HL-60 (cell line): ENCODE measurements around the gene DNPH1.
A peak's percentile ranks its signal among the peaks of the same experiment; 100 is the strongest.

Source experiments
- DNase-seq, 2 experiments: peaks; one replicate each; pipeline ENCODE4 v3.0.0-alpha.2; 2010 to 2020; ENCODE audit warnings: low read depth in 1 of 2, low spot score in 1 of 2
- H3K27ac ChIP-seq: fragments of 250-450 bp; sonication (Bioruptor Pico); replicated peaks from 2 replicates; pipeline ENCODE4 v1.5.1; 2020; ENCODE audit warnings: mild to moderate bottlenecking, moderate library complexity
- H3K27me3 ChIP-seq: fragments of 250-450 bp; sonication (Bioruptor Pico); 2 replicates; pipeline ENCODE4 v1.5.1; 2021; ENCODE audit warnings: mild to moderate bottlenecking, moderate library complexity; ENCODE audit not compliant: insufficient read depth, poor library complexity, severe bottlenecking
- H3K4me3 ChIP-seq: replicated peaks from 2 replicates; pipeline ENCODE4 v1.5.1; 2011; ENCODE audit warnings: mild to moderate bottlenecking, control low read depth, low read length; ENCODE audit not compliant: insufficient read depth
- GABPA ChIP-seq: IDR thresholded peaks from 2 replicates; pipeline ENCODE4 v1.6.1; 2012; ENCODE audit warnings: low read depth
- POLR2AphosphoS5 ChIP-seq: IDR thresholded peaks from 2 replicates; pipeline ENCODE4 v1.6.1; 2012; ENCODE audit warnings: low read depth
- SPI1 ChIP-seq: IDR thresholded peaks from 2 replicates; pipeline ENCODE4 v1.6.1; 2012; ENCODE audit warnings: low read depth, mild to moderate bottlenecking, borderline replicate concordance
- TF ChIP-seq, protein P1 (sequence below): IDR thresholded peaks from one replicate; pipeline ENCODE4 v1.5.1; 2011; ENCODE audit warnings: low read length, control low read depth, inconsistent platforms; ENCODE audit not compliant: insufficient read depth
- TF ChIP-seq, protein P2 (sequence below): IDR thresholded peaks from 2 replicates; pipeline ENCODE4 v1.6.1; 2012; ENCODE audit warnings: low read depth; ENCODE audit not compliant: insufficient replicate concordance

Gene DNPH1

DNA sequence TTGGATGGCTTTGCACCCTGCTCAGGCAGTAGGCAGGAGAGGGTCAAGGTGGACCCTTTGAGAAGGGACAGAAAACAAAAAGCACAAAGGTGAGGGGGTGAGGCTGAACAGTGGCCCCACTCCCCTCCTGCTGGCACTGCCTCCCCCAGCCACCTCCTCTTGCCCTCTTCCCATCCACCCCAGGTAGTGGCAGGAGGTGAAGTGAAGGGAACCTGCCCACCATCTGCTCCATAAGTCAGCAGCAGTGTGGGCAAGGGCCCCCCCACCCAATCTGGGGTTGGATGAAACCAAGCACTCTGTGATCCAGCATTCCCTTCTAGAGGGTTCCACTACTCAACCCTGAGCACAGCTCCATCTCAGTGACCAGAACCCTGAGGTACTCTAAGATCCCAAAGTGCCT, 42.7 kb upstream of the DNPH1 start:
- no peak overlapping the region for H3K27ac ChIP-seq
- H3K4me3 ChIP-seq, result no peak overlapping the region
- DNase-seq, result no peak
- peaks cover 74% of the 10 kb centered on the region for H3K27me3 ChIP-seq
- no peak for TF ChIP-seq SPI1

DNA sequence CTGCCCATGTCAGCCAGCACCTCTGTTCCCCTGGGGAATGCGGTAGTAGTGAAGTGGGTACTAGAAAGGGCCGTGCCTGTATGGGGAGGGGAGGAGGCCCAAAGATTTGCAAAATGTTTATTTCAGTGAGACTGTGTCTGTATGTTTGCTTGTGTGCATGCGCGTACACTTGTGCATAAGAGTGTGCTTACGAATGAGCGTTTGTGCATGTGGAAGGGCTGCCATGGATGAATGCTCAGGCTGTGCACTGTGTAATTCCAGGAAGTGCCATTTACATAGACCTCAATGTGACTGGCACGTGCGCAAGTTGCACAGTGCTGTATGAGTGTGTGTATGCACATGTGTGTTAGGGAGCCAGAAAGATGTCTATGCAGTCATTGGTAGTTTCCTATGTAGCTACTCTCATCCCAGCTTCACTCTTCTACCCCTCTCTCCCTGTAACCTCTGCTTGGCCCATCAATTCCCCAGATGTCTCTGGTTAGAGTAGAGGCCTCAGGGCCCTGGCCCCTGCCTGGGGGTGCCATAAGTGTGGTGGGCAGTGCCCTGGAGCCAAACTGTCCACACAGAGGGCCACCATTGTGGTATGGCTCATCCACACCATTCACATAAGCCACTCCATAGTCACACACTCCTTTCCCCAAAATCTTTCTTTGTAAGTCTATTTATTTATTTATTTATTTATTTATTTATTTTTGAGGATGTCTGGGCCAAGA, 42.0 kb upstream of the DNPH1 start:
- H3K4me3 ChIP-seq, result no peak overlapping the region
- TF ChIP-seq, protein P1, sequence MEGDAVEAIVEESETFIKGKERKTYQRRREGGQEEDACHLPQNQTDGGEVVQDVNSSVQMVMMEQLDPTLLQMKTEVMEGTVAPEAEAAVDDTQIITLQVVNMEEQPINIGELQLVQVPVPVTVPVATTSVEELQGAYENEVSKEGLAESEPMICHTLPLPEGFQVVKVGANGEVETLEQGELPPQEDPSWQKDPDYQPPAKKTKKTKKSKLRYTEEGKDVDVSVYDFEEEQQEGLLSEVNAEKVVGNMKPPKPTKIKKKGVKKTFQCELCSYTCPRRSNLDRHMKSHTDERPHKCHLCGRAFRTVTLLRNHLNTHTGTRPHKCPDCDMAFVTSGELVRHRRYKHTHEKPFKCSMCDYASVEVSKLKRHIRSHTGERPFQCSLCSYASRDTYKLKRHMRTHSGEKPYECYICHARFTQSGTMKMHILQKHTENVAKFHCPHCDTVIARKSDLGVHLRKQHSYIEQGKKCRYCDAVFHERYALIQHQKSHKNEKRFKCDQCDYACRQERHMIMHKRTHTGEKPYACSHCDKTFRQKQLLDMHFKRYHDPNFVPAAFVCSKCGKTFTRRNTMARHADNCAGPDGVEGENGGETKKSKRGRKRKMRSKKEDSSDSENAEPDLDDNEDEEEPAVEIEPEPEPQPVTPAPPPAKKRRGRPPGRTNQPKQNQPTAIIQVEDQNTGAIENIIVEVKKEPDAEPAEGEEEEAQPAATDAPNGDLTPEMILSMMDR, result no peak
- TF ChIP-seq GABPA, result no peak
- TF ChIP-seq POLR2AphosphoS5, result no peak
- no peak for TF ChIP-seq SPI1
- TF ChIP-seq, protein P2, sequence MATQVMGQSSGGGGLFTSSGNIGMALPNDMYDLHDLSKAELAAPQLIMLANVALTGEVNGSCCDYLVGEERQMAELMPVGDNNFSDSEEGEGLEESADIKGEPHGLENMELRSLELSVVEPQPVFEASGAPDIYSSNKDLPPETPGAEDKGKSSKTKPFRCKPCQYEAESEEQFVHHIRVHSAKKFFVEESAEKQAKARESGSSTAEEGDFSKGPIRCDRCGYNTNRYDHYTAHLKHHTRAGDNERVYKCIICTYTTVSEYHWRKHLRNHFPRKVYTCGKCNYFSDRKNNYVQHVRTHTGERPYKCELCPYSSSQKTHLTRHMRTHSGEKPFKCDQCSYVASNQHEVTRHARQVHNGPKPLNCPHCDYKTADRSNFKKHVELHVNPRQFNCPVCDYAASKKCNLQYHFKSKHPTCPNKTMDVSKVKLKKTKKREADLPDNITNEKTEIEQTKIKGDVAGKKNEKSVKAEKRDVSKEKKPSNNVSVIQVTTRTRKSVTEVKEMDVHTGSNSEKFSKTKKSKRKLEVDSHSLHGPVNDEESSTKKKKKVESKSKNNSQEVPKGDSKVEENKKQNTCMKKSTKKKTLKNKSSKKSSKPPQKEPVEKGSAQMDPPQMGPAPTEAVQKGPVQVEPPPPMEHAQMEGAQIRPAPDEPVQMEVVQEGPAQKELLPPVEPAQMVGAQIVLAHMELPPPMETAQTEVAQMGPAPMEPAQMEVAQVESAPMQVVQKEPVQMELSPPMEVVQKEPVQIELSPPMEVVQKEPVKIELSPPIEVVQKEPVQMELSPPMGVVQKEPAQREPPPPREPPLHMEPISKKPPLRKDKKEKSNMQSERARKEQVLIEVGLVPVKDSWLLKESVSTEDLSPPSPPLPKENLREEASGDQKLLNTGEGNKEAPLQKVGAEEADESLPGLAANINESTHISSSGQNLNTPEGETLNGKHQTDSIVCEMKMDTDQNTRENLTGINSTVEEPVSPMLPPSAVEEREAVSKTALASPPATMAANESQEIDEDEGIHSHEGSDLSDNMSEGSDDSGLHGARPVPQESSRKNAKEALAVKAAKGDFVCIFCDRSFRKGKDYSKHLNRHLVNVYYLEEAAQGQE, result no peak
- no peak for DNase-seq
- peaks cover 67% of the 10 kb centered on the region for H3K27me3 ChIP-seq
- H3K27ac ChIP-seq, result no peak overlapping the region

DNA sequence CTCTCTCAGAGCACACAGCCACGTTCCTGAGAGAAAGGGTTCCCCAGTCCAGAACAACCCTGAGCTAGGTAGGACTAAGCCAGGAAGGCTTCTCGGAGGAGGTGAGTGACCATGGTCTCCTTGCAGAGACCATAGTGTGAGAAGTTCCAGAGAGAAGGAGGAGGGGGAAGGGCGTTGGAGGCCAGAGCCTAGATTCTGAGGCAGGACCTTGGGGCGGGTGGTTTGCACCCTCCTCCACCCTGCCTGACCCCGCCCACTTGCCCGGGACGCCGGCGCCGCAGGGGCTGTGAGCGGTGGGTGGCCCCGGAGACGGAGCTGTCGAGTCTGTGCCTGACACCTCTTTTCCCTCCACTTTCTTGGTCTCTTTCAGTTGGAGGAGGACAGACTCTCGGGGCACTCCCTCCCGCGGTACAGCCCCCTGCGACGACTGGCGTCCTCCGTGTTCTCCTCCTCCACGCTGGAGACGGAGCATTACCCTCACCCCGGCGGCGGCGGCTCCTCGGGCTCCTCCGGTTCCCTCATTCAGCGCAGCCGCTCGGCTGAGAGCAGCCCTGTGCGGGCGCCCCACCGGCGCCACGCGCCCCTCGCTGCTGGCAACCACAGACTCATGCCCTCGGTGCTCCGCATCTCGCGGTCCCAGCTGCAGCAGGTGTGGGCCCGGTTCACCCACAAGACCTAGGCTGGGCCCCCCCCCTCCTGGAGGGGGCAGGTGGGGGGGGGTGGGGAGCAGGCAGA, 40.2 kb upstream of the DNPH1 start:
- Histone ChIP-seq H3K4me3 (peak overlapping the region; percentile 19), H3K27ac (no peak overlapping the region), H3K27me3 (peaks cover 51% of the 10 kb centered on the region)
- no peak for DNase-seq
- TF ChIP-seq SPI1 (no peak), GABPA (no peak), POLR2AphosphoS5 (no peak)
- TF ChIP-seq, protein P1, result no peak
- TF ChIP-seq, protein P2, result no peak

DNA sequence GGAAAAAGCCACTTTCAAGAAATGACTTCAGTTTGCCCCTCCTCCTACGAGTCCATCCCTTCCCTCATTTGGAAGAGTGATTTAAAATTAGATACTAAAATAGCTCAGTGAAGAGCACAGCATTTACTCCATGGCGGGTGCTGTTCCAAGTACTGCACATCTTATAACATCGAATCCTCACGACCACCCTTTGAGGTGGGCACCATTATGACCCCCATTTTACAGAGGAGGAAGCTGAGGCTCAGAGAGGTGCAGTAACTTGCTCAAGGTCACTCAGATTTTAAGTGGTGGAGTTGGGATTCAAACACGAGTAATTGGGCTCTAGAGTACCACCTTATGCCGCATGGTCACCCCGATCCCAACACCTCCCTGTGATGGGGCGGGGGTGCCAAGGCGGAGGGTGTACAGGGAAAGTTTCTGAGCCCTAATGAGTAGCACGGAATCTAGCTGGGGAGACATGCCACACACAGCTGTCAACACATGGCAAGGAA, 39.5 kb upstream of the DNPH1 start:
- TF ChIP-seq GABPA (no peak), SPI1 (no peak), POLR2AphosphoS5 (no peak)
- TF ChIP-seq, protein P2, result no peak
- TF ChIP-seq, protein P1, result no peak
- no peak for DNase-seq
- Histone ChIP-seq H3K27me3 (peaks cover 47% of the 10 kb centered on the region), H3K27ac (no peak overlapping the region), H3K4me3 (no peak overlapping the region)
